Spleen (tissue), 11 donors: Measurements from ENCODE around the gene GRM5. TPM values are rescaled to one million over a fixed set of nuclear protein-coding genes. Genes with fewer than 3 reads are reported as not detected.
"Not testable (repeated sequence)": the region's sequence is repeated elsewhere in the genome, so short reads cannot be mapped to it uniquely, and the experiment has no call there.

ENCODE experiments used
- DNase-seq: peaks from one replicate; pipeline ENCODE4 v3.0.0-alpha.2; 2020
- H3K27ac ChIP-seq, 8 donors: fragments of 200-600 bp; sonication (generic) in 7 of 8; 1 replicate in 4 of 8; 2 replicates in 4 of 8; pipeline versions ENCODE4 v1.5.0 to v1.8.0; 2016 to 2021; ENCODE audit warnings: inconsistent platforms in 4 of 8, mild to moderate bottlenecking in 4 of 8, moderate library complexity in 1 of 8
- H3K27me3 ChIP-seq, 7 donors: fragments of 200-600 bp; sonication (generic) in 6 of 7; replicated peaks in 1 of 7; 1 replicate in 4 of 7; 2 replicates in 3 of 7; pipeline versions ENCODE4 v1.5.0 to v1.8.0; 2016 to 2021; ENCODE audit warnings: inconsistent platforms in 3 of 7, mild to moderate bottlenecking in 1 of 7
- H3K36me3 ChIP-seq, 6 donors: fragments of 200-600 bp; sonication (generic) in 5 of 6; 1 replicate in 4 of 6; 2 replicates in 2 of 6; pipeline versions ENCODE4 v1.5.0 to v1.8.0; 2016 to 2021; ENCODE audit warnings: inconsistent platforms in 2 of 6
- H3K4me1 ChIP-seq, 6 donors: fragments of 200-600 bp; sonication (generic) in 5 of 6; 1 replicate in 3 of 6; 2 replicates in 3 of 6; pipeline versions ENCODE4 v1.5.0 to v1.8.0; 2016 to 2021; ENCODE audit warnings: inconsistent platforms in 3 of 6
- H3K4me3 ChIP-seq, 8 donors: fragments of 200-600 bp; sonication (generic) in 7 of 8; 1 replicate in 4 of 8; 2 replicates in 4 of 8; pipeline versions ENCODE4 v1.5.0 to v1.8.0; 2016 to 2021; ENCODE audit warnings: inconsistent platforms in 4 of 8, mild to moderate bottlenecking in 4 of 8, moderate library complexity in 2 of 8
- H3K9me3 ChIP-seq, 8 donors: fragments of 200-600 bp; sonication (generic) in 7 of 8; 1 replicate in 4 of 8; 2 replicates in 4 of 8; pipeline versions ENCODE4 v1.5.0 to v1.8.0; 2016 to 2021; ENCODE audit warnings: inconsistent platforms in 4 of 8
- POLR2A ChIP-seq, 3 donors: fragments of 450-650 bp; IDR thresholded peaks; one replicate each; pipeline ENCODE4 v1.5.1; 2017; ENCODE audit warnings: antibody characterized with exemption in 3 of 3, mild to moderate bottlenecking in 1 of 3
- POLR2AphosphoS5 ChIP-seq, 3 donors: sonication (generic); formaldehyde crosslinking; IDR thresholded peaks; one replicate each; pipeline ENCODE4 v1.5.1; 2017; ENCODE audit warnings: antibody characterized with exemption in 3 of 3
- whole genome bisulfite sequencing, 5 donors: extraction: QIAGEN DNeasy Blood & Tissue Kit in 3 of 5; methylation state at CpG; one replicate each; pipeline versions ENCODE4 v1.1.5 to v1.1.7; 2013 to 2018; 5-methylcytosine and 5-hydroxymethylcytosine counted together
- intact Hi-C: fragments of 100-400 bp; cut with DNase I; formaldehyde crosslinking; loops from one replicate; pipeline ENCODE4 v1.15.0; 2023; ENCODE audit warnings: low total_unique reads
- polyA plus RNA-seq, 3 donors: library from polyadenylated mRNA; stranded (reverse); fragments of 200-250 nt; gene quantifications; one replicate each; pipeline ENCODE4 v1.2.1, GENCODE V29; 2013
- total RNA-seq, 7 donors: library from RNA; depleted of rRNA in 3 of 7; stranded (reverse); fragments of >200 nt in 3 of 7; fragmentation: NEBNext Ultra II Directional in 4 of 7; extraction: Animal tissue kit (Norgen Biotek cat#: 25700) in 4 of 7; gene quantifications; one replicate each; pipeline versions ENCODE4 v1.1.0 to v1.2.1, GENCODE V29; 2016 to 2021
- TF ChIP-seq, protein P1 (sequence below), 11 experiments: fragments of 200-600 bp in 7 of 11; fragments of 450-650 bp in 4 of 11; sonication (generic) in 4 of 11; IDR thresholded peaks in 8 of 11; conservative IDR thresholded peaks in 3 of 11; 1 replicate in 7 of 11; 2 replicates in 4 of 11; pipeline versions ENCODE4 v1.4.0 to v1.8.0; 2016 to 2021; ENCODE audit warnings: antibody characterized with exemption in 11 of 11, inconsistent platforms in 4 of 11, mild to moderate bottlenecking in 1 of 11
- donor health status: healthy with polysubstance abuse.
- donor health status: DM: no; HTN: no; CAD: no; lungs with moderate emphysema.
- donor health status: DM: no; HTN: no; CAD: no.
- donor health status: Bipolar disorder and iron deficiency.
- donor health status: healthy.
- donor health status: DM: no; HTN: no; CAD: no.
- donor health status: DM: yes; HTN: yes; CAD: no.

The GRM5 gene
- total and polyA plus RNA-seq, 10 donors = under 0.01 TPM; not detected in 9

DNA sequence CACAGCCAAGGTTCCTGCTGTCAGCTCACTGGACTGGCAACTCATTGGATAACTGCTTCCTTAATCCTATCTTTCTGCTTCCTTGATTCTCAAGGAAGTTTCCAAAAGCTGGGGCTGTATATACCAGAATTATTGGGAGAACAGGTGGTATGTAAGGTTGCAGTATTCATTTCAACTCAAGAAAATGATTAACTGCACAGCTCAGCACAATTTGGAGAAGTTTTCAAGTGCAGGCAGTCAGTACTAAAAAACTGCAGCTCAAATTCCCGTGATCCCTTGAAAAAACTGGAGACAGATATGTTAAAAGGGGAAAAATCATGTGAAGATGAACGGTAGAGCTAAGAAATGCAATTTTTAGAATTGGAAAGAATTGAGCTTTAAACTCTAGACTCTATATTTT, 44.4 kb downstream of the GRM5 start:
- Histone ChIP-seq H3K27me3 (no peaks in the 10 kb centered on the region), H3K9me3 (no peaks in the 10 kb centered on the region), H3K36me3 (no peaks in the 10 kb centered on the region), H3K4me1 (no peaks in the 10 kb centered on the region), H3K4me3 (no peak overlapping the region), H3K27ac (no peak overlapping the region)
- WGBS, 5 donors = 54 to 63% (median 58%) methylated on average over 2 of the region's 2 CpGs
- TF ChIP-seq POLR2A (IDR thresholded peaks at IDR 0.05) = no peak
- TF ChIP-seq, protein P1, sequence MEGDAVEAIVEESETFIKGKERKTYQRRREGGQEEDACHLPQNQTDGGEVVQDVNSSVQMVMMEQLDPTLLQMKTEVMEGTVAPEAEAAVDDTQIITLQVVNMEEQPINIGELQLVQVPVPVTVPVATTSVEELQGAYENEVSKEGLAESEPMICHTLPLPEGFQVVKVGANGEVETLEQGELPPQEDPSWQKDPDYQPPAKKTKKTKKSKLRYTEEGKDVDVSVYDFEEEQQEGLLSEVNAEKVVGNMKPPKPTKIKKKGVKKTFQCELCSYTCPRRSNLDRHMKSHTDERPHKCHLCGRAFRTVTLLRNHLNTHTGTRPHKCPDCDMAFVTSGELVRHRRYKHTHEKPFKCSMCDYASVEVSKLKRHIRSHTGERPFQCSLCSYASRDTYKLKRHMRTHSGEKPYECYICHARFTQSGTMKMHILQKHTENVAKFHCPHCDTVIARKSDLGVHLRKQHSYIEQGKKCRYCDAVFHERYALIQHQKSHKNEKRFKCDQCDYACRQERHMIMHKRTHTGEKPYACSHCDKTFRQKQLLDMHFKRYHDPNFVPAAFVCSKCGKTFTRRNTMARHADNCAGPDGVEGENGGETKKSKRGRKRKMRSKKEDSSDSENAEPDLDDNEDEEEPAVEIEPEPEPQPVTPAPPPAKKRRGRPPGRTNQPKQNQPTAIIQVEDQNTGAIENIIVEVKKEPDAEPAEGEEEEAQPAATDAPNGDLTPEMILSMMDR (IDR thresholded peaks at IDR 0.05 in 8 of 11, conservative IDR thresholded peaks at IDR 0.05 in 3 of 11) = no peak
- no peak for TF ChIP-seq POLR2AphosphoS5 (IDR thresholded peaks at IDR 0.05)
- intact Hi-C loops = no loop called here
- DNase-seq = no peak

DNA sequence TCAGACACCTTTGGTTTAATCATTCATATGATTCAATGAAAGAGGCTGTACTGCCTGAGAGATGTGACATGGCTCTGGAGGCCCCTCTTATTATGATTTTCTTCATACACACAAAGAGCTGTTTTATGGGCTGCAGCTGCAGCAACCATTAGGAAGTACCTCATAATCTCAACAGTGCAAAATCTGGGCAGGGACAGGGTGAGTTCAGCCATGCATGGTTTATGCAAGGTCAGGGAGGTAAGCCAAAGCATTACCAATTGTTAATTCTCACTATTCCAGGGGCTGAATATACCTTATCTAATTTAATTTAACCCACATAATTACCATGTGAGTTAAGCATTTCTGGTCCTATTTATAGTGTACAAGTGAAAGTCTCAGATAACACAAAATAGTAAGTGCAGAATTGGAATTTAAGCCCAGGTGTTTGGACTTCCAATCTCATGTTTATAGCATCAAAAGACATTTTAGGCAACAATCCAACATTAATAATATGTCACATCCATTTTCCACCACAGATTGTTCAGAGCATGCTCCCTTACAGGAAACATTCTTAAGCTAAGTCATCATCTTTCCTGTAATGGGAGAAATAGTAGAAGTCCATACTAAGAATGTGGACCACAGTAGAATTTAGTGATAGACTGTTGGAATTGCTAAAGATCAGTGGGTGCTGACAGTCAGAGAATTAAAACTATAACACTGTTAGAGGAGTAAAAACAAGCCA, 45.8 kb downstream of the GRM5 start:
- H3K9me3 ChIP-seq, intact Hi-C loops, H3K27me3 ChIP-seq, H3K36me3 ChIP-seq, H3K4me3 ChIP-seq, H3K27ac ChIP-seq, H3K4me1 ChIP-seq, DNase-seq: not testable (repeated sequence)

DNA sequence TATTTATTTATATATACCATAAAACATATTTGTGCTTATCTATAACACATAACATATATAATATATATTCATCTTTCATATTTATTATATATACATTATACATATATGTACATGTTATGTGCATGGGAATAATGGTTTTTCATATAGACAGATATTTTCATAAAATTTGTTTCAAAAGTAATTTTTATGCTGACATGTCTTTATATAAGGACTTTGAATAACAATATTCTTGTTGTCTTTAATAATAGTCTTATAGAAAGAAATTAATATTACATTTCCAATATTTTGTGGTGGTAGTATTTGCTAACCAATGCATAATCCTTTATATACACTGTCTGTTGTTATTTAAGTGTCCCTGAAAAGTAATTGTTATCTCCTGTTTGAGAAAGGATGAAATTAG, 49.6 kb downstream of the GRM5 start:
- DNase-seq = no peak
- TF ChIP-seq POLR2A (IDR thresholded peaks at IDR 0.05) = no peak
- TF ChIP-seq, protein P1 (IDR thresholded peaks at IDR 0.05 in 8 of 11, conservative IDR thresholded peaks at IDR 0.05 in 3 of 11) = no peak
- TF ChIP-seq POLR2AphosphoS5 (IDR thresholded peaks at IDR 0.05) = no peak
- Histone ChIP-seq H3K4me1 (no peaks in the 10 kb centered on the region), H3K27me3 (no peaks in the 10 kb centered on the region), H3K36me3 (no peaks in the 10 kb centered on the region), H3K4me3 (no peak overlapping the region), H3K27ac (no peak overlapping the region), H3K9me3 (no peaks in the 10 kb centered on the region)
- intact Hi-C loops = no loop called here

DNA sequence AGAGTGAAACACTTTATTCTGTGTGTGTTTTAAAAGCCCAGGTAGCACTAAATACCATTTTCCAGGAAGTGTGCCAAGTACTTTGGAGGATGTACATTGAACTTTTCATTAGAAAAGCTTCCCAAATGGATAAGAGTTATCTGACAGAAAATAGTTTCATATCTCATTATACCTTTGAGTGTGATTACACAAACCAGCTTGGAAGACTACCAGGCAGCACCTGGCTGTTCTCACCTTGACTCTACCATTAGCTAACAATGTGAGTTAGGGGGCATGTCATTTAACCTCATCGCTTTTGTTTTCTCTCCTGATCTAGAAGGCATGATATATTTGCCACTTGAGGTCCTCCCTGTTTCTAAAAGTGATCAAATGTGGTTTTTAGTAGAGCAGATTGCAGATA, 50.2 kb downstream of the GRM5 start:
- Histone ChIP-seq H3K27ac (no peak overlapping the region), H3K27me3 (no peaks in the 10 kb centered on the region), H3K4me1 (no peaks in the 10 kb centered on the region), H3K9me3 (no peaks in the 10 kb centered on the region), H3K4me3 (no peak overlapping the region), H3K36me3 (no peaks in the 10 kb centered on the region)
- TF ChIP-seq, protein P1 (IDR thresholded peaks at IDR 0.05 in 8 of 11, conservative IDR thresholded peaks at IDR 0.05 in 3 of 11) = no peak
- 0 to 48% (median 40%) methylated on average over 1 of the region's 1 CpG for WGBS, 5 donors
- intact Hi-C loops = no loop called here
- no peak for DNase-seq

DNA sequence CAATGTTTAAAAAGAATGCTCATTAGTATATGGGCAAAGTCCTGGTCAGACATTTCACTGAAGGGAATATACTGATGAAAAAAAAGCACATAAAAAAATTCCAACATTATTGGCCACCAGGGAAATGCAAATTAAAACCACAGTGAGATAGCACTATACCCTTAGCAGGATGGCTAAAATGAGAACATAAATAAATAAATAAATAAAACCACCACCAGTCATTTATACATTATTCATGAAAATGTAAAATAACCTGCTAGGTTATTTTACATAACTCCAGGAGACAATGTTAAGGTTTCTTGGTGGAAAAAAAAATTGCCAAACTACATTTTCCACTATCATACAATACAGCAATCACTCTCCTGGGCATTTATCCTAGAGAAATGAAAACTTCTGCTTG, 64.9 kb downstream of the GRM5 start:
- H3K4me3 ChIP-seq, H3K27ac ChIP-seq, DNase-seq, H3K27me3 ChIP-seq, H3K36me3 ChIP-seq, H3K4me1 ChIP-seq, H3K9me3 ChIP-seq, intact Hi-C loops: not testable (repeated sequence)
